GM19035 (cell line): ENCODE measurements around the gene JMJD4.
"Not testable (repeated sequence)": the region's sequence is repeated elsewhere in the genome, so short reads cannot be mapped to it uniquely, and the experiment has no call there.

ENCODE experiments used
- ATAC-seq: cut with Tn5 transposase; IDR thresholded peaks from one replicate; pipeline ENCODE4 v1.9.1; 2021; ENCODE audit not compliant: unreplicated experiment

The JMJD4 gene

DNA sequence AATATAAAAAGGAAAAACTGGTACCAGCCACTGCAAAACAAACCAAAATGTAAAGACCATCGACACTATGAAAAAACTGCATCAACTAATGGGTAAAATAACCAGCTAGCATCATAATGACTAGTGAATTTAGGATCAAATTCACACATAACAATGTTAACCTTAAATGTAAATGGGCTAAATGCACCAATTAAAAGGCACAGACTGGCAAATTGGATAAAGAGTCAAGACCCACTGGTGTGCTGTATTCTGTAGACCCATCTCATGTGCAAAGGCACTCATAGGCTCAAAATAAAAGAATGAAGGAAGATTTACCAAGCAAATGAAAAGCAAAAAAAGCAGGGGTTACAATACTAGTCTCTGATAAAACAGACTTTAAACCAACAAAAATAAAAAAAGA, 33.5 kb downstream of the JMJD4 start:
- ATAC-seq = not testable (repeated sequence)

DNA sequence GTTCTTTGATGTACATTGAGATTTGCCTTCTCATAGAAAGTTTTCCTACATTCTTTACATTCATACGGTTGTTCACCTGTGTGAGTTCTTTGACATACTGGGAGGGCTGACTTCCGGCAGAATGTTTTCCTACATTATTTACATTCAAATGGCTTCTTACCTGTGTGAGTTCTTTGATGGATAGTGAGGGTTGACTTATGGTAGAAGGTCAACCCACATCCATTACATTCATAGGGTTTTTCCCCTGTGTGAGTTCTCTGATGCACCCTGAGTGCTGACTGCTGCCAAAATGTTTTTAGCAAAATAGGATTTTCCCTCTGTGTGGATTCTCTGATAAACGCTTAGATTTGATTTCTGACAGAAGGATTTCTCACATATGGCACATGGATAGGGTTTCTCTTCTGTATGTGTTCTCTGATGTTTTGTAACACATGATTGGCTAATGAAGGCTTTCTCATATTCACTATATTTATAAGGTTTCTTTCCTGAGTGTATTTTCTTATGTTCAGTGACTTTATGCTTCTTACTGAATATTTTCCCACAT, 37.7 kb downstream of the JMJD4 start:
- no peak for ATAC-seq

DNA sequence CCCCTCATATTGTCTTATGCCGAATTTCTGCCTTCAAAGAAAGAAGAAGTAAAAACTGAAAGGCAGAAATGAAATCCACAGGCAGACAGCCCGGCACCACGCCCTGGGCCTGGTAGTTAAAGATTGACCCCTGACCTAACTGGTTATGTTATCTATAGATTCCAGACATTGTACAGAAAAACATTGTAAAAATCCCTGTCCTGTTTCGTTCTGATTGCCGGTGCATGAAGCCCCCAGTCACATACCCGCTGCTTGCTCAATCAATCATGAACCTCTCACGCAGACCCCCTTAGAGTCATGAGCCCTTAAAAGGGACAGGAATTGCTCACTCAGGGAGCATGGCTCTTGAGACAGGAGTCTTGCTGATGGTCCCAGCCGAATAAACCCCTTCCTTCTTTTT, 49.3 kb downstream of the JMJD4 start:
- no peak for ATAC-seq
